ENCODE measurements around the gene DNAJC2.
"Not testable (repeated sequence)": the region's sequence is repeated elsewhere in the genome, so short reads cannot be mapped to it uniquely, and the experiment has no call there.

Gene DNAJC2

GRCh38 chr7:103279963-103280802 is 64.4 kb downstream of the DNAJC2 start:
- H3K9me3 ChIP-seq (ENCODE audit: control insufficient read depth, low read length); H3K36me3 ChIP-seq (ENCODE audit: control insufficient read depth, insufficient read depth, low read length); H3K4me1 ChIP-seq (ENCODE audit: control insufficient read depth, insufficient read depth, low read length); H3K27me3 ChIP-seq (ENCODE audit: control insufficient read depth, insufficient read depth, low read length): not testable (repeated sequence)
- Histone ChIP-seq H3K4me3 (ENCODE audit: low read length) (peak overlapping the region; percentile 31), H3K9ac (ENCODE audit: low read length) (peak overlapping the region; percentile 39)

DNA sequence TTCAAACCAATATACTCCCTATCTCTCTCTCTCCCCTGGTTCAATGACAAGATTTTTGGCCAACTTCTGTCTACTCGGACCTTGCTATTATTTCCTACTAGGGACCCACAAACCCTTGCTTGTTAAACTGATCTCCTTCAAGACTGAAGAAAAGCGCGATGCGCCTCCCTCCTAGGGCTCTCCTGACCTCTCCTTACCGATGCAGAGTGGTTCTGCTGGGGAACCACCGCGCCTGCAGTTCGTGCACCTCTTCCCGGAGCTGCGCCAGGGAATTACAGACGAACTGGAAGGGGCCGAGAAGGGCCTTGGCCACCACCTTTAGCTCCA is 65.0 kb downstream of the DNAJC2 start:
- Histone ChIP-seq H3K4me3 (ENCODE audit: low read length) (peak overlapping the region; percentile 31), H3K9ac (ENCODE audit: low read length) (peak overlapping the region; percentile 39)
- H3K9me3 ChIP-seq (ENCODE audit: control insufficient read depth, low read length); H3K27me3 ChIP-seq (ENCODE audit: control insufficient read depth, insufficient read depth, low read length); H3K36me3 ChIP-seq (ENCODE audit: control insufficient read depth, insufficient read depth, low read length); H3K4me1 ChIP-seq (ENCODE audit: control insufficient read depth, insufficient read depth, low read length): not testable (repeated sequence)

- not testable (repeated sequence) for H3K4me1 ChIP-seq (ENCODE audit: control insufficient read depth, insufficient read depth, low read length); H3K9ac ChIP-seq (ENCODE audit: low read length); H3K9me3 ChIP-seq (ENCODE audit: control insufficient read depth, low read length); H3K27me3 ChIP-seq (ENCODE audit: control insufficient read depth, insufficient read depth, low read length); H3K36me3 ChIP-seq (ENCODE audit: control insufficient read depth, insufficient read depth, low read length); H3K4me3 ChIP-seq (ENCODE audit: low read length)
Measured at GRCh38 chr7:103278195-103278594, 66.4 kb downstream of the DNAJC2 start.

- H3K36me3 ChIP-seq (ENCODE audit: control insufficient read depth, insufficient read depth, low read length); H3K4me3 ChIP-seq (ENCODE audit: low read length); H3K27me3 ChIP-seq (ENCODE audit: control insufficient read depth, insufficient read depth, low read length); H3K9ac ChIP-seq (ENCODE audit: low read length); H3K4me1 ChIP-seq (ENCODE audit: control insufficient read depth, insufficient read depth, low read length); H3K9me3 ChIP-seq (ENCODE audit: control insufficient read depth, low read length): not testable (repeated sequence)
Measured at GRCh38 chr7:103274867-103275266, 69.7 kb downstream of the DNAJC2 start.

DNA sequence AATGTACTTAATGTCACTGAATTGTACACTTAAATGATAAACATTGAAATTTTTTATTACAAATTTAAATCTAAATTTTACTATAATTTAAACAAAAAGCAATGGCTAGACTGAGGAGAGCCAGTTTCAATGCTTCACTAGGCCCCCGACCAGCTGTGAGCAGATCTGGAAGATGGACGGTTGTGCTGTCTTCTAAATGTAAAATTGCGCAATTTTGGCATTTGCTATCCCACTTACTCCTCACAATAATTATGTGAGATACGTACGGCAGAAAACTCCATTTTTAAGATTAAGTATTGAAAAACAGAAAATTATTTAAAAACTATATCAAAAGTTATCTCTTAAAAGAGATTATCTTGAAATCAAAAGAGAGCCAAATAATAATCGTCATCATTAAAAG is 71.2 kb downstream of the DNAJC2 start:
- H3K9me3 ChIP-seq (ENCODE audit: control insufficient read depth, low read length); H3K9ac ChIP-seq (ENCODE audit: low read length); H3K4me1 ChIP-seq (ENCODE audit: control insufficient read depth, insufficient read depth, low read length); H3K4me3 ChIP-seq (ENCODE audit: low read length); H3K27me3 ChIP-seq (ENCODE audit: control insufficient read depth, insufficient read depth, low read length); H3K36me3 ChIP-seq (ENCODE audit: control insufficient read depth, insufficient read depth, low read length): not testable (repeated sequence)

- H3K27me3 ChIP-seq (ENCODE audit: control insufficient read depth, insufficient read depth, low read length); H3K4me3 ChIP-seq (ENCODE audit: low read length); H3K4me1 ChIP-seq (ENCODE audit: control insufficient read depth, insufficient read depth, low read length); H3K9ac ChIP-seq (ENCODE audit: low read length); H3K36me3 ChIP-seq (ENCODE audit: control insufficient read depth, insufficient read depth, low read length); H3K9me3 ChIP-seq (ENCODE audit: control insufficient read depth, low read length): not testable (repeated sequence)
Measured at GRCh38 chr7:103266229-103266628, 78.3 kb downstream of the DNAJC2 start.

DNA sequence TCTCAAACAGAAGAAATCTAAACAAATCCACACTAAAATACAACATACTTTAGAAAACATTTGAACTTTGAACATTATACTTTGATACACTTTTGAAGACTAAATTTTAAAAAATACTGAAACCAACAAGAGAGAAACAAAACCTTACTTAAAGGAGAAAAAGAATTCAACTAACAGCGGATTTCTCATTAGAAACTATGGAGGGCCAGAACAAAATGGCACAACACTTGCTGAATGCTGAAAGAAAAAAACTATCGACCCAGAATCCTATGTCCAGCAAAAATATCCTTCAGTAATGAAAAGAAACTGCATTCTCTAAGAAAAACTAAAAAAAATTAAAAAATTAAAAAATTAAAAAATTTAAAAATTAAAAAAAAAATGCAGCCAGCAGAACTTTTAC is 80.5 kb downstream of the DNAJC2 start:
- not testable (repeated sequence) for H3K9me3 ChIP-seq (ENCODE audit: control insufficient read depth, low read length); H3K9ac ChIP-seq (ENCODE audit: low read length); H3K36me3 ChIP-seq (ENCODE audit: control insufficient read depth, insufficient read depth, low read length); H3K4me1 ChIP-seq (ENCODE audit: control insufficient read depth, insufficient read depth, low read length); H3K27me3 ChIP-seq (ENCODE audit: control insufficient read depth, insufficient read depth, low read length); H3K4me3 ChIP-seq (ENCODE audit: low read length)

Data from mucosa of stomach (tissue), 1 donor.